ENCODE results near the gene VWA8.

VWA8 gene

DNA sequence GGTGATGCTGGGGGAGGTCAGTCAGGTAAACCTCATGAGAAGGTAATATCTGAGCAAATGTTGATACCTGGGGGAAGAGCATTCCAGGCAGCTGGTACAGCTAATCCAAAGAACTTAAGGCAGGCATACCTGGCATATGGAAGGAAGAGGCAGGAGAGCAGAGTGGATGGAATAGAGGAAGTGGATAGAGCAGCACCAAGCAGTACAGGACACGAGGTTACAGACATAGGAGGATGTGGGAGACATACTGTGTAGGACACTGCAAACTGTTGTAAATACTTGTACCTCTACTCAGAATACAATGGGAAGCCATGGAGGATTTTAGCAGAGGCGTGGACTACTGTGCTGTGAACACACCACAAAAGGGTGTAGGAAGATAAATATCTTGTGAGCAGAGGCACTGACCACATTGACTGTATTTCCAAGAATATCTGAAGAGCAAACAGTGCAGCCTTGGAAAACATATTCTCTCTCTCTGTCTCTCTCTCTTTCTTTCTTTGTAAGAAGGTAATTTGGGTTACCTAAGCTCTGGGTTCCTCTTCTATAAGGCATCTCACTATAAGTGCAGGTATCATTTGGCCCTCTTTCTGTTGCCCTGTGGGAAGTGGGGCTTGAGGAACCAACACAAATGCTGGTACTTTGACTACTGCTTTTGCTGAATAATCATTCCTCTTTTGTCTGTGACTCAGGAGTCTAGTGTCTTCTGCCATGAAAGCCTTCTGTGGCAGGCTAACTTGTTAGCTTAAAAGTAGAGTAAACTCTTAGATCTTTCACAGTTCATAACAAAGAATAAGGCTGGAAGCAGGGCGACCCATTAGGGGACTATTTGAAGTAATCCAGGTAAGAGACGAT lies 238.0 kb downstream of the VWA8 start:
- no peak for TF ChIP-seq CTCF (IDR thresholded peaks at IDR 0.05; ENCODE audit: control insufficient read depth, insufficient read depth, low read depth, low read length, missing control alignments)
- DNase-seq (ENCODE audit: low read depth): no peak
- no peak overlapping the region for H3K4me3 ChIP-seq (ENCODE audit: control insufficient read depth, low read depth, low read length)

- TF ChIP-seq CTCF (IDR thresholded peaks at IDR 0.05; ENCODE audit: control insufficient read depth, insufficient read depth, low read depth, low read length, missing control alignments): no peak
- no peak for DNase-seq (ENCODE audit: low read depth)
- H3K4me3 ChIP-seq (ENCODE audit: control insufficient read depth, low read depth, low read length): no peak overlapping the region
Measured at GRCh38 chr13:41720839-41721561, 239.9 kb downstream of the VWA8 start.

GRCh38 chr13:41716236-41716635 lies 244.7 kb downstream of the VWA8 start:
- H3K4me3 ChIP-seq (ENCODE audit: control insufficient read depth, low read depth, low read length): no peak overlapping the region
- DNase-seq (ENCODE audit: low read depth): no peak
- no peak for TF ChIP-seq CTCF (IDR thresholded peaks at IDR 0.05; ENCODE audit: control insufficient read depth, insufficient read depth, low read depth, low read length, missing control alignments)

DNA sequence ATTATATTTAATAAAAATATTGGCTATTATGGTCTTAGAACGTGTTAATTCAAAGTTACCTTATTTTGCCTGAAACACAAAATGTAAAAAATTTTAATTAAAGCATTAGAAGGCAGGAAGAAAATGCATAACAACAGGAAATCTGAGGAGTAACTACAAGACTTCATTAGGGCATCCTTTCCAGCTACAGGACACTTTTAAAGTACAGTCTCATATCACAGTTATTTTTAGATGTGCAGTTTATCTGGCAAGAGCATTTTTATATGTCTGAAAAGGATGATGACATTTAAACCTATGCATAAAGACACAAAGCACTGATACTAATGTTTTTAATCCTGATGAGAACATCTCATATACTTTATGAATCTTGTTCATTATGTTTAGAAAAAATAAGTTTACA lies 247.5 kb downstream of the VWA8 start:
- H3K4me3 ChIP-seq (ENCODE audit: control insufficient read depth, low read depth, low read length): no peak overlapping the region
- no peak for DNase-seq (ENCODE audit: low read depth)
- TF ChIP-seq CTCF (IDR thresholded peaks at IDR 0.05; ENCODE audit: control insufficient read depth, insufficient read depth, low read depth, low read length, missing control alignments): no peak

GRCh38 chr13:41710771-41711170 lies 250.1 kb downstream of the VWA8 start:
- no peak for TF ChIP-seq CTCF (IDR thresholded peaks at IDR 0.05; ENCODE audit: control insufficient read depth, insufficient read depth, low read depth, low read length, missing control alignments)
- no peak overlapping the region for H3K4me3 ChIP-seq (ENCODE audit: control insufficient read depth, low read depth, low read length)
- no peak for DNase-seq (ENCODE audit: low read depth)

DNA sequence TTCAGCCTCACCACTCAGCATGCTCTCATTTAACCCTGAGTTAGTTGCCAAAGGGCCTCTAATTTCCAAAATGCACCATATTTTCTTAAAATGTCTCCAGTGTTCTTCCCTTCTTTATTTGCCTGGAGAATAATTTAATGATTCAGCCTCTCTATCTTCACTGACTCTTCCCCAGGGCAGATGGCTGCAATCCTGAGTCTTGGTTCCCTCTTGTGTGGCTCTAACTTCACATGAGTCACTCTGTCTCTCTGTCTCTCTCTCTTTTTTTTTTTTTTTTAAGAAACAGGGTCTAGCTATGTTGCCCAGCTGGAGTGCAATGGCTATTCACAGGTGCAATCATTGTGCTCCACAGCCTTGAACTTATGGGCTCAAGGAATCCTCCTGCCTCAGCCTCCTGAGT lies 251.4 kb downstream of the VWA8 start:
- no peak for DNase-seq (ENCODE audit: low read depth)
- no peak for TF ChIP-seq CTCF (IDR thresholded peaks at IDR 0.05; ENCODE audit: control insufficient read depth, insufficient read depth, low read depth, low read length, missing control alignments)
- H3K4me3 ChIP-seq (ENCODE audit: control insufficient read depth, low read depth, low read length): no peak overlapping the region
